HCT116 (cell line): ENCODE measurements around the gene ANKRD49. TPM values are rescaled to one million over a fixed set of nuclear protein-coding genes. Genes with fewer than 3 reads are reported as not detected.

Experiments used
- ATAC-seq: fragments of 200-7000 bp; cut with Tn5 transposase; 2 replicates; pipeline ENCODE4 v1.9.1; 2020; ENCODE audit warnings: mild to moderate bottlenecking, moderate library complexity
- BruUV-seq: library from RNA; stranded (reverse); fragments of 400-500 nt; replicated peaks from 2 replicates; lab custom pipeline; 2021; lab: Mats Ljungman, UMichigan
- CTCF ChIA-PET: fragments of 300-600 bp; sonication (Branson Sonifier 250); formaldehyde crosslinking; loops from one replicate; lab custom pipeline; 2021; ENCODE audit warnings: antibody characterized with exemption; lab: Charles Lee
- POLR2A ChIA-PET: fragments of 300-600, 350-600 bp; sonication (Branson Sonifier 250); formaldehyde crosslinking; loops from one replicate; lab custom pipeline; 2021; ENCODE audit warnings: antibody characterized with exemption; lab: Charles Lee
- RAD21 ChIA-PET, 2 experiments: fragments of 300-600 bp; sonication (Branson Sonifier 250); formaldehyde crosslinking; loops; one replicate each; lab custom pipeline; 2023; ENCODE audit warnings: low total read pairs in 2 of 2; ENCODE audit not compliant: uncharacterized antibody in 2 of 2, unreplicated experiment in 2 of 2, low non-redundant PET in 1 of 2; lab: Charles Lee
- DNase-seq: peaks from one replicate; pipeline ENCODE4 v3.0.0-alpha.2; 2010; ENCODE audit warnings: low read depth, low spot score
- H2AFZ ChIP-seq: fragments of 200-600 bp; shearing (Covaris generic), sonication (generic); 2 replicates; pipeline ENCODE4 v1.6.1; 2017; ENCODE audit warnings: low read depth, mixed run types, mixed read lengths, antibody characterized with exemption, low read length; ENCODE audit not compliant: poor library complexity, severe bottlenecking
- H3K27ac ChIP-seq: 2 replicates; pipeline ENCODE4 v1.5.1; 2012; ENCODE audit warnings: low read depth, low read length
- H3K27me3 ChIP-seq: fragments of 200-600 bp; sonication (generic); 2 replicates; pipeline ENCODE4 v1.6.1; 2016; ENCODE audit warnings: mixed run types, low read length, mixed read lengths; ENCODE audit not compliant: insufficient read depth
- H3K36me3 ChIP-seq, 2 experiments: fragments of 200-500 bp in 1 of 2; fragments of 200-600 bp in 1 of 2; sonication (Bioruptor generic) in 1 of 2; sonication (generic) in 1 of 2; 2 replicates each; pipeline versions ENCODE4 v1.5.1 to v1.6.1; 2014 to 2016; ENCODE audit warnings: low read length in 2 of 2, inconsistent platforms in 1 of 2, mixed read lengths in 1 of 2, mixed run types in 1 of 2; ENCODE audit not compliant: insufficient read depth in 2 of 2, control insufficient read depth in 1 of 2
- H3K4me1 ChIP-seq, 2 experiments: fragments of 200-600 bp in 1 of 2; sonication (generic) in 1 of 2; 2 replicates each; pipeline versions ENCODE4 v1.5.1 to v1.6.1; 2012 to 2017; ENCODE audit warnings: low read length in 2 of 2, inconsistent platforms in 1 of 2, mild to moderate bottlenecking in 1 of 2, mixed read lengths in 1 of 2, mixed run types in 1 of 2, moderate library complexity in 1 of 2; ENCODE audit not compliant: insufficient read depth in 2 of 2, control insufficient read depth in 1 of 2
- H3K4me2 ChIP-seq: fragments of 200-600 bp; sonication (generic); 2 replicates; pipeline ENCODE4 v1.6.1; 2017; ENCODE audit warnings: mixed run types, low read length, mixed read lengths
- H3K4me3 ChIP-seq, 2 experiments: fragments of 200-600 bp in 1 of 2; sonication (generic) in 1 of 2; replicated peaks in 1 of 2; 2 replicates each; pipeline ENCODE4 v1.5.1; 2011 to 2016; ENCODE audit warnings: low read length in 2 of 2, control low read depth in 1 of 2, low read depth in 1 of 2, mild to moderate bottlenecking in 1 of 2, mixed read lengths in 1 of 2, mixed run types in 1 of 2
- H3K79me2 ChIP-seq: fragments of 200-600 bp; sonication (generic); 2 replicates; pipeline ENCODE4 v1.6.1; 2017; ENCODE audit warnings: mild to moderate bottlenecking, mixed run types, low read length, moderate library complexity, mixed read lengths; ENCODE audit not compliant: insufficient read depth
- H3K9ac ChIP-seq: fragments of 200-600 bp; sonication (generic); 2 replicates; pipeline ENCODE4 v1.6.1; 2016; ENCODE audit warnings: low read length, mixed read lengths
- H3K9me2 ChIP-seq: fragments of 200-600 bp; sonication (generic), shearing (Covaris generic); 2 replicates; pipeline ENCODE4 v1.6.1; 2017; ENCODE audit warnings: mixed run types, mild to moderate bottlenecking, moderate library complexity; ENCODE audit not compliant: insufficient read depth
- H3K9me3 ChIP-seq, 2 experiments: fragments of 200-500 bp in 1 of 2; fragments of 200-600 bp in 1 of 2; sonication (Bioruptor generic) in 1 of 2; sonication (generic) in 1 of 2; 2 replicates each; pipeline ENCODE4 v1.6.1; 2014 to 2017; ENCODE audit warnings: low read length in 2 of 2, mixed read lengths in 2 of 2, inconsistent platforms in 1 of 2, low read depth in 1 of 2, mild to moderate bottlenecking in 1 of 2, mixed run types in 1 of 2, moderate library complexity in 1 of 2; ENCODE audit not compliant: control insufficient read depth in 1 of 2, insufficient read depth in 1 of 2
- H4K20me1 ChIP-seq: fragments of 200-600 bp; sonication (generic), shearing (Covaris generic); 2 replicates; pipeline ENCODE4 v1.6.1; 2017; ENCODE audit warnings: mixed run types, mild to moderate bottlenecking, moderate library complexity; ENCODE audit not compliant: insufficient read depth
- ATF3 ChIP-seq: IDR thresholded peaks from 2 replicates; pipeline ENCODE4 v1.6.1; 2012
- CTCF ChIP-seq, 3 experiments: fragments of 200-600 bp in 1 of 3; sonication (generic) in 1 of 3; IDR thresholded peaks in 2 of 3; conservative IDR thresholded peaks in 1 of 3; 2 replicates each; pipeline ENCODE4 v1.5.1; 2012 to 2017; ENCODE audit warnings: low read depth in 2 of 3, low read length in 2 of 3, antibody characterized with exemption in 1 of 3, borderline replicate concordance in 1 of 3, control low read depth in 1 of 3, mild to moderate bottlenecking in 1 of 3, mixed read lengths in 1 of 3, mixed run types in 1 of 3, moderate library complexity in 1 of 3; ENCODE audit not compliant: insufficient read depth in 1 of 3
- EGR1 ChIP-seq: IDR thresholded peaks from 2 replicates; pipeline ENCODE4 v1.6.1; 2012; ENCODE audit warnings: low read depth
- EZH2 ChIP-seq: fragments of 200-600 bp; sonication (generic); IDR thresholded peaks from 2 replicates; pipeline ENCODE4 v1.6.1; 2017; ENCODE audit warnings: antibody characterized with exemption, mixed run types
- EZH2phosphoT487 ChIP-seq: fragments of 200-600 bp; IDR thresholded peaks from 2 replicates; pipeline ENCODE4 v1.6.1; 2018; ENCODE audit warnings: antibody characterized with exemption, borderline replicate concordance
- MAX ChIP-seq: IDR thresholded peaks from 2 replicates; pipeline ENCODE4 v1.6.1; 2012
- POLR2A ChIP-seq: IDR thresholded peaks from 2 replicates; pipeline ENCODE4 v1.7.0; 2011; ENCODE audit warnings: borderline replicate concordance; ENCODE audit not compliant: insufficient read depth, insufficient read length; ENCODE audit errors: extremely low read depth
- TCF7L2 ChIP-seq: IDR thresholded peaks from 2 replicates; pipeline ENCODE4 v1.7.0; 2011; ENCODE audit warnings: borderline replicate concordance, inconsistent platforms; ENCODE audit not compliant: insufficient read depth, insufficient read length; ENCODE audit errors: extremely low read depth
- YY1 ChIP-seq: IDR thresholded peaks from 2 replicates; pipeline ENCODE4 v1.6.1; 2011; ENCODE audit warnings: low read length, low read depth, moderate library complexity, mild to moderate bottlenecking; ENCODE audit not compliant: insufficient replicate concordance; ENCODE audit errors: extremely low read depth
- ZBTB33 ChIP-seq: IDR thresholded peaks from 2 replicates; pipeline ENCODE4 v1.6.1; 2011; ENCODE audit warnings: mild to moderate bottlenecking, low read length, moderate library complexity; ENCODE audit not compliant: insufficient replicate concordance; ENCODE audit errors: extremely low read depth
- ZFX ChIP-seq: fragments of 450-650 bp; IDR thresholded peaks from 2 replicates; pipeline ENCODE4 v1.6.1; 2017
- ZNF274 ChIP-seq: fragments of 200-500 bp; sonication (Bioruptor generic); IDR thresholded peaks from 2 replicates; pipeline ENCODE4 v1.6.1; 2014; ENCODE audit warnings: mild to moderate bottlenecking, low read depth, low read length, inconsistent platforms
- intact Hi-C: fragments of 100-400 bp; cut with micrococcal nuclease; formaldehyde crosslinking; loops from 2 replicates; pipeline ENCODE4 v1.10.0; 2022
- total RNA-seq: library from RNA; stranded (reverse); gene quantifications from one replicate; pipeline ENCODE4 v1.2.1, GENCODE V29; 2021; ENCODE audit not compliant: unreplicated experiment

Gene ANKRD49
- total RNA-seq, 1 experiment from 2014 or later = 8.2 TPM

GRCh38 chr11:94449437-94449836 is 44.3 kb upstream of the ANKRD49 start:
- Histone ChIP-seq H3K9ac (no peak overlapping the region), H3K4me1 (no peaks in the 10 kb centered on the region)
- CTCF ChIA-PET = no interaction called here

More at GRCh38 chr11:94449437-94449836, 44.3 kb upstream of the ANKRD49 start:
- peaks cover 5 to 7% of the 10 kb centered on the region in 2 experiments; a peak in 1 of 4 replicates for H3K36me3 ChIP-seq
- POLR2A ChIA-PET = no interaction called here
- BruUV-seq = no TSS peak
- no peaks in the 10 kb centered on the region for H3K79me2 ChIP-seq
- H3K4me3 ChIP-seq = no peak overlapping the region
- H3K4me2 ChIP-seq = no peak overlapping the region
- RAD21 ChIA-PET = no interaction called here
- no peak overlapping the region for H3K27ac ChIP-seq
- DNase-seq = no peak
- no peak for ATAC-seq
- H2AFZ ChIP-seq = no peak overlapping the region
- H3K9me3 ChIP-seq = no peaks in the 10 kb centered on the region
- no peaks in the 10 kb centered on the region for H4K20me1 ChIP-seq
- H3K27me3 ChIP-seq = no peaks in the 10 kb centered on the region
- no peaks in the 10 kb centered on the region for H3K9me2 ChIP-seq
- TF ChIP-seq MAX (no peak), CTCF (IDR thresholded peaks at IDR 0.05 in 2 of 3, conservative IDR thresholded peaks at IDR 0.05 in 1 of 3; ENCODE audit: borderline replicate concordance in 1 of 3, insufficient read depth in 1 of 3, low read depth in 2 of 3, low read length in 2 of 3) (no peak), ATF3 (no peak), TCF7L2 (no peak), ZNF274 (no peak), ZFX (no peak), EZH2phosphoT487 (no peak), EZH2 (no peak), EGR1 (no peak), YY1 (no peak), POLR2A (no peak), ZBTB33 (no peak)
- intact Hi-C loops = no loop called here
